Upper lobe of left lung (tissue), 4 donors: ENCODE data around the gene BNC2.

ENCODE experiments used
- EP300 ChIP-seq, 4 donors: sonication (generic); formaldehyde crosslinking; IDR thresholded peaks; one replicate each; pipeline ENCODE4 v1.5.1; 2017; ENCODE audit warnings: antibody characterized with exemption in 4 of 4, control low read depth in 2 of 4
- TF ChIP-seq, protein P1 (sequence below), 6 experiments: fragments of 450-650 bp in 4 of 6; fragments of 200-600 bp in 2 of 6; sonication (generic) in 2 of 6; IDR thresholded peaks; one replicate each; pipeline ENCODE4 v1.5.1; 2016 to 2019; ENCODE audit warnings: antibody characterized with exemption in 6 of 6

DNA sequence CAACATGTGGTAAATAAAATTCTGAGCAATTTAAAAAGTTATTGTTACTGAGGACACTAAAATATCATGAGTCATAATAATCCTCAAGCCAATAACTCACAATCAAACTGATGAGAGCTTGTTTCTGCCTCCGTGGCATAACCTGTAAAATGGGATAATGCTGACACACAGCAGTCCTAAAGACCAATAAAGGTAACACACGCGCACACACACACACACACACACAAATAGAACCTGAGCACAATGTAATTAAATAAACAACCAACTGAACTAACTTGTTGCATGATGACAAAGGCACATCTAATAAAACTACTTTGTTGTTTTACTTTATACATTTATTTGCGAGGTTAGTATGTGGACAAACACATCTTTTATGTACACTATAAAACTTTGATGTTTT, 358.2 kb downstream of the BNC2 start:
- TF ChIP-seq, protein P1, sequence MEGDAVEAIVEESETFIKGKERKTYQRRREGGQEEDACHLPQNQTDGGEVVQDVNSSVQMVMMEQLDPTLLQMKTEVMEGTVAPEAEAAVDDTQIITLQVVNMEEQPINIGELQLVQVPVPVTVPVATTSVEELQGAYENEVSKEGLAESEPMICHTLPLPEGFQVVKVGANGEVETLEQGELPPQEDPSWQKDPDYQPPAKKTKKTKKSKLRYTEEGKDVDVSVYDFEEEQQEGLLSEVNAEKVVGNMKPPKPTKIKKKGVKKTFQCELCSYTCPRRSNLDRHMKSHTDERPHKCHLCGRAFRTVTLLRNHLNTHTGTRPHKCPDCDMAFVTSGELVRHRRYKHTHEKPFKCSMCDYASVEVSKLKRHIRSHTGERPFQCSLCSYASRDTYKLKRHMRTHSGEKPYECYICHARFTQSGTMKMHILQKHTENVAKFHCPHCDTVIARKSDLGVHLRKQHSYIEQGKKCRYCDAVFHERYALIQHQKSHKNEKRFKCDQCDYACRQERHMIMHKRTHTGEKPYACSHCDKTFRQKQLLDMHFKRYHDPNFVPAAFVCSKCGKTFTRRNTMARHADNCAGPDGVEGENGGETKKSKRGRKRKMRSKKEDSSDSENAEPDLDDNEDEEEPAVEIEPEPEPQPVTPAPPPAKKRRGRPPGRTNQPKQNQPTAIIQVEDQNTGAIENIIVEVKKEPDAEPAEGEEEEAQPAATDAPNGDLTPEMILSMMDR (IDR thresholded peaks at IDR 0.05), result no peak
- TF ChIP-seq EP300 (IDR thresholded peaks at IDR 0.05), result no peak
